HG03039 (cell line): Measurements from ENCODE around the gene UTY.

ENCODE experiments used
- ATAC-seq: cut with Tn5 transposase; IDR thresholded peaks from one replicate; pipeline ENCODE4 v1.9.1; 2021; ENCODE audit warnings: mild to moderate bottlenecking, moderate library complexity; ENCODE audit not compliant: unreplicated experiment

UTY gene

GRCh38 chrY:13479828-13480227, at the start of gene UTY:
TSS of gene UTY (minus strand) at chrY:13480033. CDS start at chrY:13479665, 368 bp downstream.
- peak; percentile 98 for ATAC-seq

DNA sequence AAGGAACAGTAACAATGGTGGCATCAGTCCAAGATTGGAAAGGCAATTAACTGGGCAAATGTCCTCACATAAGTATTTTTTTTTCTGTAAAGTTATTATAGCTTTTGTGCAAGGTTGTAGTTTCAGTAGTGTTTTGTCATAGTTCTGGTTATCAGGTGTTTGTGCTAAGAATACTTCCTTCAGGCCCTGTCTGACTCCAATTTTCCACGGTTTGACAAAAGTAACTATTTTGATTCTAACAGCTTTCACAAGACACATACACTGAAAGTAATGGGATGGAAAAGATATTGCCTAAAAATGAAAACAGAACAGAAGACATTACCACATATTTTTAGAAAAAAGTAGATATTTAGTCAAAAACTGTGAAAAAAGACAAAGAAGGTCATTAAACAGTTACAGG, 40.6 kb upstream of the UTY start:
- no peak for ATAC-seq

DNA sequence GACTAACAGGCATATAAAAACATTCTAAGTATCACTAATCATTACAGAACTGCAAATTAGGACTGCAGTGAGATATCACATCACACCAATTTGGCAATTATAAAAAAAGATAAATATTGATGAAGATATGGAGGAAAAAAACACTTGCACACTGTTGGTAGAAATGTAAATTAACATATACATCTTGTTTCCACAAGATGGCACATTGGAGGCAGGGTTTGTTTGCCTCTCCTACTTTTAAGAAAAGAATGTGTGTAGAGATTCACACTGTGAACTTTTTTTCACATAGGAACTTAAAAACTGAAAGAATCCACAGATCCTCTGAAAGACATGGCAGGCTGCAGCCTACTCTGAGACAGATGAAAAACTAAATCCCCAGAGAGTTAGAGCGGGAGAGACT, 21.4 kb upstream of the UTY start:
- ATAC-seq, result no peak

- ATAC-seq, result no peak
These were observed 13.9 kb upstream of the UTY start for GRCh38 chrY:13493737-13494136.

- ATAC-seq, result no peak
These were observed 12.6 kb upstream of the UTY start for GRCh38 chrY:13492408-13492807.

DNA sequence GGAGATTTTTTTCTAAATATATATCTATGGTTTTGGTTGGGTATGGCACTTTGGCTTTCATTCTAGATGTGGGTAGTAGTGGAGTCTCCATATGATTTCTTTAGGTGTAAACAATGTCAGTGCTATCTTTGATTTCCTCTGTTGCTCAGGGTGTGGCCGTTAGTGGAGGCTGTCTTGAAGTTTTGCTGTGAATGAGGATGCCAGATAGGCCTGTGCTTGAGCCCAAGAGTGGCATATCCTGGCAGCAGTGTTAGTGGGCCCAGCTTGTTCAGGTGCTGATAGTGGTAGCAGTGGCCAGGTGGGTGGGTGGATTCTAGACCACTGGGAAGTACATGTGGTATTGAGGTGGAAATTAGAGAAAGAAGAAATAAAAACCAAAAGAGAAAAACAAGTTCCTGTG, 8.9 kb upstream of the UTY start:
- no peak for ATAC-seq

GRCh38 chrY:13479121-13479711, 617 bp downstream of the UTY start:
- ATAC-seq, result no peak

GRCh38 chrY:13478126-13478785, 1.6 kb downstream of the UTY start:
- ATAC-seq, result no peak

- no peak for ATAC-seq
These were observed 4.8 kb downstream of the UTY start for GRCh38 chrY:13474997-13475396.

- no peak for ATAC-seq
These were observed 28.3 kb downstream of the UTY start for GRCh38 chrY:13451572-13451971.

GRCh38 chrY:13450596-13451130, 29.2 kb downstream of the UTY start:
- ATAC-seq, result no peak

- ATAC-seq, result no peak
These were observed 34.3 kb downstream of the UTY start for GRCh38 chrY:13445566-13445965.

DNA sequence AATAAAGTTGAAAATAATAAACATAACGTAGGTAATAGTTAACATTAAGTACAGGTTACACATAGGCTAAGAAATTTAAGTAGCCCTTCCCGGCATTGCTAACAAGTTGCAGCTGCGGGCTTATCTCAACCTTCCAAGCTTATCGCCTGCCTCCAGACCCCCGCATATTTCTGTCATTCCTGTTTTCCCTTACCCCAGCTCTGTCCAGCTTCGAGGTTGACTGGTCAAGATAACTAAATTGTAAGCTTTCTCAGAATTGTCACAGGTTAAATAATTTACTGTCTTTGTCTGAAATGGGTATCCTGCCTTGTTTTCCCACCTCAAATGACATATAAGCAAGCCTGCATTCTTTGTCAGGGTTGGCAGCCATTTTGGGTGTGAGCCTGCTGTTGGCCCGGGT, 36.7 kb downstream of the UTY start:
- ATAC-seq, result no peak

- no peak for ATAC-seq
These were observed 39.0 kb downstream of the UTY start for GRCh38 chrY:13440811-13441210.

GRCh38 chrY:13435968-13436937, 43.6 kb downstream of the UTY start:
- peak; percentile 82 for ATAC-seq

GRCh38 chrY:13435206-13435967, 44.4 kb downstream of the UTY start:
- no peak for ATAC-seq

- ATAC-seq, result no peak
These were observed 47.4 kb downstream of the UTY start for GRCh38 chrY:13432293-13433025.

GRCh38 chrY:13429551-13429950, 50.3 kb downstream of the UTY start:
- no peak for ATAC-seq

DNA sequence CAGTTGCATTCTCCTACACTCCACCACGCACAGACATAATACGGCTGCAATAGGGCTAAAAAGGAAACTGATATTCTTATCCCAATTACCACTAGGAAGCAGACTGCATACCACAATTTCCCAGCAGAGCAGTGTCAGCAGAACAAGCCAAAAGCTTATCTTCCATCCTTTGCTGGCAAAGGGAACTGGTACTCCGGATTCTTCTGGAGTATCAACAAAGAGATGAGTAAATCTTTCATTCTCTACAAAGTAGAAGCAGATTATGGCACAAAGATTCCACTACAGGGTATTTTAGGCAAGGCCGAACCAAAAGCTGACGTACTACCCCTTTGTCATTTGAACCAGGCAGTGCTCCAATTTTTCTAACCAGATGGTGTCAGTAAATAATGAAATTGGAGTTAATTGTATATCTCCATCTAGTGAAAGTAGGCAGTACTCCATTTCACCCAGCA, 56.5 kb downstream of the UTY start:
- no peak for ATAC-seq
